IPS-18a (cell line): ENCODE measurements around the gene C4orf50.
"Not testable (repeated sequence)": the region's sequence is repeated elsewhere in the genome, so short reads cannot be mapped to it uniquely, and the experiment has no call there.

Experiments
- H3K27ac ChIP-seq: one replicate; pipeline ENCODE4 v1.5.1; 2013; ENCODE audit warnings: low read length
- H3K27me3 ChIP-seq: one replicate; pipeline ENCODE4 v1.6.1; 2013; ENCODE audit warnings: mild to moderate bottlenecking, low read length; ENCODE audit not compliant: control insufficient read depth, insufficient read depth
- H3K36me3 ChIP-seq: one replicate; pipeline ENCODE4 v1.6.1; 2013; ENCODE audit warnings: low read depth, low read length; ENCODE audit not compliant: control insufficient read depth
- H3K4me1 ChIP-seq: one replicate; pipeline ENCODE4 v1.6.1; 2013; ENCODE audit warnings: low read depth, low read length; ENCODE audit not compliant: control insufficient read depth
- H3K4me3 ChIP-seq: one replicate; pipeline ENCODE4 v1.5.1; 2013; ENCODE audit warnings: low read length
- H3K9ac ChIP-seq: one replicate; pipeline ENCODE4 v1.6.1; 2013; ENCODE audit warnings: mild to moderate bottlenecking, low read length, moderate library complexity
- H3K9me3 ChIP-seq: one replicate; pipeline ENCODE4 v1.6.1; 2013; ENCODE audit warnings: low read depth, low read length; ENCODE audit not compliant: control insufficient read depth

C4orf50 gene

DNA sequence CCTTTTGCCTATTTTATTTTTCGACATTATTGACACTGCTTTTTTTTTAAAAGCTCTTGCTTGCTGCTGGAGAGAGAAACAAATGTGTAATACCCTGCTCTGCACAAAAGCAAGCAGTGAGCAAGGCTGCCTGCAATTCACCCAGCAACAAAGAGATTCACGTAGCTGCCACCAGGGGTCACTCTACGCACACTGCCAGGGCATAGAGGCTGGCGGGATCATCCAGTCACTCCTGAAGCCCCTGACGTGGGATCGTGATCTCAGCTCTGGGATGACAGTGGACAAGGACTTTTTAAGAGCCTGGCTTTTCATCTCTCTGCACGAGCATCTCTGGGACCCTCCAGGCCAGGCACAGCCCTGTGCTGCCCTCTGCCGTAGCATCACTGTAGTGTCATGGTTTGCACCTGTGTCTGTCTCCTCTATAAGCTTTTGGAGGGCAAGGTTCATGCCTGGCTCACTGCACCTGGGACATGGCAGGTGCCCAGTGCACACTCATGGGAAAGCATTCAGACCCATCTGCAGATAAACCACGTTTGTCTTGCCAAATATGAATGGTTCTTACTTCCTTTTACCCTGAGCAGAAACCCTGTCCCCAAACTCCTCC lies 19.8 kb downstream of the C4orf50 start:
- Histone ChIP-seq H3K9me3 (no peaks in the 10 kb centered on the region), H3K27ac (no peak overlapping the region), H3K36me3 (no peaks in the 10 kb centered on the region), H3K9ac (no peak overlapping the region), H3K4me3 (no peak overlapping the region), H3K4me1 (no peaks in the 10 kb centered on the region), H3K27me3 (peaks cover 7% of the 10 kb centered on the region)

DNA sequence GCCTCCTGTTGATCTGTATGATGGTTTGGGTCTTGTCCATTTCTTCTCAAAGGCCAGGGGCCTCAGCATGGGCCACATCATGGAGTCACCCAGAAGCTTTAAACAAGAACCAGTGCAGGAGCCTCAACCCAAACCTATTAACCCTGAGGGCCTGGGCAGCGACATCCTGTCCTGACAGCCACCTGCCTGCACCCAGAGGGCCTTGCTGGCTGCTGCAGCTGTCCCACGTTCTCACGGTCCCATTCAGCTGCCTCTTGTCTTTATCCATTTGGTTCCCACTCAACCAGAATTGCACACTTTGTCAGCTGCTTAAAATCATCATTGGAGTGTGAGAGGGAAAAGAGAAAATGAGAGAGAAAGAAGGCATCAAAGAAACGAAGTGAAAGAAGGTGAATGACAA lies 21.6 kb downstream of the C4orf50 start:
- Histone ChIP-seq H3K4me1 (no peaks in the 10 kb centered on the region), H3K36me3 (no peaks in the 10 kb centered on the region), H3K27me3 (peaks cover 7% of the 10 kb centered on the region), H3K9me3 (no peaks in the 10 kb centered on the region), H3K9ac (no peak overlapping the region), H3K27ac (no peak overlapping the region), H3K4me3 (no peak overlapping the region)

DNA sequence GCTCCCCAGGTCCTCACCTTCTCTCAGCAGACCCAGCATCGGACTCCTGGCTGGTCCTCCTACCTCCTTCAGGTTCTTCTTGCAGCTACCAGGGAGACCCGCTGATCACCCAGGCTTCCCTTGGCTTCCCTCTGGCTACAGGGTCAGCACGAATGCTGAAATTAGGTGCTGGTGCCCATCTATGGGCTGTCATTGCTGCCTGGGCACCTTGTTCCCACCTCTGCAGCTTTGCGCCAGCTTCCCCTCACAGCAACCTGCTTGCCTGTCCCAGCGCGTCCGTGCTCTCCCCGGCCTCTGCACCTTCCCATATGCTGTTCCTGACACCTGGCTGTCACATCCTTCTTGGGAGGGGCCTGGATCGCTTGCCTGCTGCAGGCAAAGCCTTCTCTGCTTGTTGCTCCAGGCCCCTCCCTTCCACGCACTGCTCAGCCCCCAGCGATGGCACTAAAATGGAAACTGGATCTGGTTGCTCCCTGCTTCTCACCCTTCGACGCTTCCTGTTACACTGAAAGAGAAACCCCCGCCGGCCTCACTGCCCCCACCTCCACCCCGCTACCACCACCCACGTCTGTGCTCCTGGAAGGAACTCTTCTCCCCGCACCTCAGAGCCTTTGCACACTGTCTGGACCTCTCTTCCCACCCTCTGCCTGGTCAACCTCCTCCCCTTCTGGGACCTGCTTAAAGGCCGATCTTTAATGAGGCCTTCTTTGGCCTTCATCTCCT lies 22.2 kb downstream of the C4orf50 start:
- H3K27ac ChIP-seq: no peak overlapping the region
- H3K36me3 ChIP-seq: no peaks in the 10 kb centered on the region
- H3K9ac ChIP-seq: no peak overlapping the region
- no peaks in the 10 kb centered on the region for H3K4me1 ChIP-seq
- H3K4me3 ChIP-seq: no peak overlapping the region
- H3K9me3 ChIP-seq: no peaks in the 10 kb centered on the region
- peaks cover 7% of the 10 kb centered on the region for H3K27me3 ChIP-seq

DNA sequence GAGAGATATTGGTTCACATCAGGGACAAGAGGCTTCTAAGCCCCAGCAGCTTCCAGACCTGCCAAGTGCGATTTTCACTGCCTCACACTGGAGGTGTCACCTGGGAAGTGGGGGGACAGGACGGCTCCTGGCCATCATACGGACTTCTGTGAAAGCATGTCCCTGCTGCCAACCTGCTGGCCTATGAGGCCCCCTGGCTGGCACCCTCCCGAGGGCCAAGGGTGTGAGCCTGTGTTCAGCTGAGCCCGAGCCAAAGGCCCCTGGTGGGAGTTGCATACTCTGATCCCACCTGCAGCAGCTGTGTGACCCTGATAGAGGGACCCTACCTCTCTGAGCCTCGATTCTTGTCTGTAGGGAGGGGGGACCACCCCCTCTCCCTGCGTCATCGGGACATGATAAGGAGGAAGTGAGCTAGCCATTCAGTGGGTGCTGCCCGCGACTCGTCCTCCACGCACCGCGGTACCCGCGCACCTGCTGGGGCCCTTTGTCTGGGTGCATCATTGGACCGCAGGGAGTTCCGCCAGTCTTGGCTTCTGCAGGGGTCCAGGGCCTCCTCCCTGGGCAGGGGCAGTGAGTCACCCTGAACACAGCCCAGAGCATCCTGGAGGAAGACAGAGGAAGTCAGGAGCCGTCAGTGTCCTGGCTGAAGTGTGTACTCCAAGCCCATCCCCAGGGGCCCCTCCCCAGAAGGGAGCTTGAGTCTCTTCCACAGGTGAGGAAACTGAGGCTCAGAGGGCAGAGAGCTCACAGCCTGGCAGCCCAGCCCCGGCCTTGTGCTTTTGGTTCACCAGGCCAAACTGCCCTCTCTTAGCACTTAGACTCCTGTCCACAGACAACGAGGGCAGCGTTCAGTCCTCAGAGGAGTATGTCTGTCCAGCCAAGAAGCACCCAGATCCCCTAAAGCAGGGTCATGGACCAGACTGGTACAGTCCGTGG lies 24.1 kb downstream of the C4orf50 start:
- Histone ChIP-seq H3K36me3 (no peaks in the 10 kb centered on the region), H3K9me3 (no peaks in the 10 kb centered on the region), H3K4me3 (no peak overlapping the region), H3K9ac (no peak overlapping the region), H3K27ac (no peak overlapping the region), H3K4me1 (no peaks in the 10 kb centered on the region), H3K27me3 (peaks cover 7% of the 10 kb centered on the region)

DNA sequence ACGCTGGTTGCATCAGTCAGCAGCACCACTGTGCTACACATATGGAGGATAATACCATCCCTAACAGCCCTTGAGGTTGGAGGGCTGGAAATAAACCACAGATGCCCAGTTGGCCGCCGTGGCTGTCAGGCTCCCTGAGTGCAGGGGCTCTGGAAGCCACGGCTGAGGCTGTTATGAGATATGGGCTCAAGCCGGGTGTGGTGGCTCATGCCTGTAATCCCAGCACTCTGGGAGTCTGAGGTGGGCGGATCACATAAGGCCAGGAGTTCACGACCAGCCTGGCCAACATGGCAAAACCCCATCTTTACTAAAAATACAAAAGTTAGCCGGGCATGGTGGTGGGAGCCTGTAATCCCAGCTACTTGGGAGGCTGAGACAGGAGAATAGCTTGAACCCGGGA lies 24.9 kb downstream of the C4orf50 start:
- H3K27me3 ChIP-seq, H3K9me3 ChIP-seq, H3K4me1 ChIP-seq, H3K27ac ChIP-seq, H3K9ac ChIP-seq, H3K4me3 ChIP-seq, H3K36me3 ChIP-seq: not testable (repeated sequence)

DNA sequence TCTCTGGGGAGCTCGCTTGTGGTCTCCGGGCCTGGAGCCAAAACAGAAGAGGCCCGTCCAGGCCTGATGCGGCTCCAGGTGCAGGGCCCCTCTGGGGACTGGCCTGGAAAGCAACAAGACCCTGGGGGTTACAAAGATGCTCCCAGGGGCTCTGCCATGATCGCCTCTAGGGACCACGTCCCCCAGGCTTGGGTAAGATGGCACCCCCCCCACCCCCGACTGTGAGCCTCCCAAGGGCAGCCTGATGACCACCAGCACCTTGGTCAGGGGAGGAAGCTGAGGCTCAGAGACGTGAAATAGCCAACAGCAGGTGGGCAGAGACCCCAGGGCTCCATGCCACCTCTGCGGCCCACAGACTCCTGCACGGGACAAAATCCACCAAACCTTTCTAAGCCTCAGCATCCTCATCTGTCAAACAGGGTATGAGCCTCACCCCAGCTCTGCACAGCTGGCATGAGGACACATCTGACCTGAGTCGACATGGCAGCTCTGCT lies 25.4 kb downstream of the C4orf50 start:
- Histone ChIP-seq H3K9me3 (no peaks in the 10 kb centered on the region), H3K4me3 (no peak overlapping the region), H3K27ac (no peak overlapping the region), H3K9ac (no peak overlapping the region), H3K27me3 (no peaks in the 10 kb centered on the region), H3K4me1 (no peaks in the 10 kb centered on the region), H3K36me3 (no peaks in the 10 kb centered on the region)

DNA sequence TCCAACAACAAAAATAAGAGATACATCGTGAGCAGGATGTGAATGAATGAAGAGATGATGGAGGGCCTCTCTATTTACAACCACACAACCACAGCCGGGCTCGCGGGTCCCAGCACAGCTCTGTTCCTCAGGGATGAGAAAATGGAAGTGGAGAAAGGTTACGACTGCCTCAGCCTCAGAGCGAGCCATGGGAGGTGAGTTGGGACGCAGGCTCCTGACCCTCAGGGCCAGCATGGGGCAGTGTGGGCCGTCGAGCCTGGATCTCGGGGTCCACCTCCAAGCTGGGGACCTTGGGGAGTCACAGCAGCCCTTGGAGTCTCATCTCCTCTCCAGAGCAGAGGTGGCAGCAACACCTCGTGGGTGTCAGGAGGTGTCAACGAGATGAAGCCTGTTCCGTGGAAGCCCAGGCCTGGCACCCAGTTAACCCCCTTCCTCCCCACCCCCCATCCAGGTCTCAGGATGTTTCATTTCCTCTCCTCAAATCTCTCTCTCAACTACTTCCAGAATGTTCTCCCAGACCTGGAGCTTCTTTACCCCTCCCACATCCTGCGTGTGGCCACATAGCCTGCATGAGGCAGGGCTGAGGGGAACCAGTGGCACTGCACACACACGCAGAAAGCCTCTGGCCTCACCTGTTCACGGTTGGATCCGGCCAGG lies 25.9 kb downstream of the C4orf50 start:
- no peaks in the 10 kb centered on the region for H3K36me3 ChIP-seq
- no peaks in the 10 kb centered on the region for H3K27me3 ChIP-seq
- no peak overlapping the region for H3K9ac ChIP-seq
- no peaks in the 10 kb centered on the region for H3K4me1 ChIP-seq
- no peaks in the 10 kb centered on the region for H3K9me3 ChIP-seq
- no peak overlapping the region for H3K27ac ChIP-seq
- no peak overlapping the region for H3K4me3 ChIP-seq

DNA sequence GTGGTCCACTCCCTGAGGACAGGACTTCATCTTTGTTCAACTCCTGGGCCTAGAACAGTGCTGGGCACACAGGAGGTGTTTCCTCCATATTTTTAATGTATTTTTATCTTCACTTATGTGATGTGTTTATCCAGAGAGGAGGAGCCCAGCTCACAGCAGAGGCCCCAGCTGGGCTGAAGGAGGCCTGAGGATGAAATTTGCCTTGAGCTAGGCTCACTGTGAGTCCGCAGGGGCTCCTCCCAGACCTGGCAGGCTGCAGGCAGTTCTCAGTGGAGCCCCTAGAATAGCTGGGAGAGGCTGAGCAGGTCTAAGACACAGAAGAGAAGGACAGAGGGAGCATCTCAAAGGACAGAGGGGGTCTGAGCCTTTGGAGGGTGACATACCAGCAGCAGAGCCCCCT lies 26.8 kb downstream of the C4orf50 start:
- H3K9ac ChIP-seq: no peak overlapping the region

DNA sequence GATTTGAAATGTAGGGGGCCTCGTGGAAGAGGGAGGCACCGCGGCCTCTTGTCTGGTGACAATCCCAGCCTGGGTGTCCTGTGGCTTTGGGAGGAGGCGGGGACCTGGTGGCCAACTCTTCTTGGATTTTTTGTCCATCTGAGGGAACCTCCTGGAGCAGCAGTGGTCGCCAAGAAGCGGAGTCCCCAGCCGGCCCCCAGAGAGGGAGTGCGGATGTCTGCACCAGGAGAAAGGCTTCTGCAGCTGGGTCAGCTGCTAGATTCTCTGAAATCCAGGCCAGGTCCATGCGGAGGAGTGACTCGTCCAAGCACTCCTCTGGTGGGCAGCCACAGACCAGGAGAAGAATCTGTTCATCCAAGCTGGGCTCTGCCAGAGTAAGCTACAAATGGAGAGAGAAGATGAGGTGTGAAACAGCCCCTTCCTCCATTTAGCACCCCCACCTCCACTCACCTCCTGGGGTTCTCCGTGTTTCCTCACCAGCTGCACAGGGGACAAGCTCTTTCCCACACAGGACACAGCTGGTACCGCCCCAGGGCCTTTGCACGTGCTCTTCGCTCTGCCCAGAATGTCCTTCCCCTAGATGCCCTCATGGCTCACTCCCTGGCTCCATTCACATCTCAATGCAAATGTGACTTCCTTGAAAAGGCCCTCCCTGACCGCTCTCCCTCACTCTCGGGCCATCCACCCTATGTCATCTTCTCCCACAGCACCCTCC lies 27.6 kb downstream of the C4orf50 start:
- no peak overlapping the region for H3K9ac ChIP-seq
- H3K27ac ChIP-seq: no peak overlapping the region
- H3K4me3 ChIP-seq: no peak overlapping the region
- no peaks in the 10 kb centered on the region for H3K36me3 ChIP-seq
- H3K27me3 ChIP-seq: no peaks in the 10 kb centered on the region
- no peaks in the 10 kb centered on the region for H3K4me1 ChIP-seq
- H3K9me3 ChIP-seq: no peaks in the 10 kb centered on the region

More for the DNA sequence above, 26.8 kb downstream of the C4orf50 start:
- Histone ChIP-seq H3K27ac (no peak overlapping the region), H3K27me3 (no peaks in the 10 kb centered on the region), H3K9me3 (no peaks in the 10 kb centered on the region), H3K36me3 (no peaks in the 10 kb centered on the region), H3K4me1 (no peaks in the 10 kb centered on the region), H3K4me3 (no peak overlapping the region)

DNA sequence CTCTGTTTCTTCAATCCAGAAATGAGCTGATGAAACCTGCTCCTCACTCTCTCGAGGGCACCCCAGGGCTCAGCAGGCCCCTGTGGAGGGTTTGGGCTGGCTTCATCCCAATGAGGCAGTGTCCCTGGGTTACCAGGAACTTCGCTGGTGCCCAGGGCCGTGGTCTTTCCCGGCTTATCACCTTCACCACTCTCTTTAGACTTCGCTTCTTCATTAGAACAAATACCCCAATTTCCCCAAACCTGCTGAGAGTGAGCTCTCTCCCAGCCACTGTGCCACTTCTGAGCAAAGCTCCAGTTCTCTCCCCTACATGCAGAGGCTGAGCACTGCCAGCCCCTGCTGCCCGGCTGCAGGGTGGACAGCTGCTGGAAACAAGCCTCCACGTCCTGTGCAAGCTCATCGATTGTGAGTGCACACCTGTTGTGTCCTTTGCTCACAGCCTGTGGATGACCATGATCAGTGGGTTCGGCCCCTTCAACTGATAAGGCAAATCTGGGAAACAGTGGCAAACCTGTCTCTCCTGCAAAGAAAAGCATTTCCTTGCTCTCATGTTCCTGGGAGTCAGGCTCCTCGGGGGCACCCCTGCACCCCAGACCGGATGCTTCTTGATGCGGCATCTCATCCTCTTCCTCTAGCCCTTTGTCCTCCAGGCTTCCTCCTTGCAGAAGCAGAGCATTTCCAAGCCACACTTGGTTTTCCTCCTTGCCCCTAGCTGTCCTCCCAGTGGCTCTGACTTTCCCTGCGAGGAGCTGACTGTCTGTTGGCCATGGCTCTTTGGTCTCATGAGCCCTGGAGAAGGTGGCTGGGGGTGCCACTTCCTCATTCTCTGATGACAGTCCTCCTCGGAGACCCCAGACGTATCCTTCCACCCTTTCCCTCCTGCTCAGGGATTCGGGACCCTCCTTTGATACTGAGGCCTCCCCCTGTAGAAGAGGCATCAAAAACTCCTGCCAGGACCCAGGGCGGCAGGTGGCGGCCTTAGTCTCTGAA lies 28.7 kb downstream of the C4orf50 start:
- Histone ChIP-seq H3K36me3 (no peaks in the 10 kb centered on the region), H3K9ac (no peak overlapping the region), H3K9me3 (peaks cover 5% of the 10 kb centered on the region), H3K27me3 (no peaks in the 10 kb centered on the region), H3K4me3 (no peak overlapping the region), H3K4me1 (no peaks in the 10 kb centered on the region), H3K27ac (no peak overlapping the region)
